Thyroid gland (tissue), 4 donors: ENCODE results near the gene ST7.

Source experiments
- CTCF ChIP-seq, 6 experiments: fragments of 200-600 bp in 3 of 6; fragments of 450-650 bp in 3 of 6; sonication (generic) in 3 of 6; IDR thresholded peaks; one replicate each; pipeline ENCODE4 v1.5.1; 2016 to 2019; ENCODE audit warnings: antibody characterized with exemption in 6 of 6, mild to moderate bottlenecking in 2 of 6, inconsistent platforms in 1 of 6, moderate library complexity in 1 of 6
- POLR2A ChIP-seq, 2 donors: fragments of 450-650 bp; IDR thresholded peaks; one replicate each; pipeline ENCODE4 v1.6.1; 2017; ENCODE audit warnings: antibody characterized with exemption in 2 of 2, mild to moderate bottlenecking in 2 of 2, moderate library complexity in 1 of 2

- TF ChIP-seq CTCF (IDR thresholded peaks at IDR 0.05) = no peak
- TF ChIP-seq POLR2A (IDR thresholded peaks at IDR 0.05) = no peak
Measured at GRCh38 chr7:117241088-117241487, 287.8 kb downstream of the ST7 start.
